ENCODE measurements around the gene PALD1.

Gene PALD1

GRCh38 chr10:70588859-70589570, 110.4 kb downstream of the PALD1 start:
- no peak for TF ChIP-seq CTCF (IDR thresholded peaks at IDR 0.05; ENCODE audit: low read depth, low read length)
- DNase-seq (ENCODE audit: low read depth, low spot score): no peak
- no peak overlapping the region for H3K4me3 ChIP-seq (ENCODE audit: low read depth, low read length)
- in situ Hi-C loops (cut with HindIII; ENCODE audit: low sequenced_read_pairs): no loop called here

GRCh38 chr10:70589762-70590654, 111.4 kb downstream of the PALD1 start:
- peak; percentile 56 for DNase-seq (ENCODE audit: low read depth, low spot score)
- H3K4me3 ChIP-seq (ENCODE audit: low read depth, low read length): no peak overlapping the region
- in situ Hi-C loops (cut with HindIII; ENCODE audit: low sequenced_read_pairs): no loop called here
- TF ChIP-seq CTCF (IDR thresholded peaks at IDR 0.05; ENCODE audit: low read depth, low read length): no peak

- TF ChIP-seq CTCF (IDR thresholded peaks at IDR 0.05; ENCODE audit: low read depth, low read length): no peak
- in situ Hi-C loops (cut with HindIII; ENCODE audit: low sequenced_read_pairs): no loop called here
- no peak for DNase-seq (ENCODE audit: low read depth, low spot score)
Measured at GRCh38 chr10:70590655-70591416, 112.3 kb downstream of the PALD1 start.

GRCh38 chr10:70592186-70592735, 113.7 kb downstream of the PALD1 start:
- in situ Hi-C loops (cut with HindIII; ENCODE audit: low sequenced_read_pairs): no loop called here
- no peak for DNase-seq (ENCODE audit: low read depth, low spot score)
- no peak for TF ChIP-seq CTCF (IDR thresholded peaks at IDR 0.05; ENCODE audit: low read depth, low read length)
- no peak overlapping the region for H3K4me3 ChIP-seq (ENCODE audit: low read depth, low read length)

More at GRCh38 chr10:70590655-70591416, 112.3 kb downstream of the PALD1 start:
- H3K4me3 ChIP-seq (ENCODE audit: low read depth, low read length): no peak overlapping the region

- no peak for DNase-seq (ENCODE audit: low read depth, low spot score)
- no peak overlapping the region for H3K4me3 ChIP-seq (ENCODE audit: low read depth, low read length)
- in situ Hi-C loops (cut with HindIII; ENCODE audit: low sequenced_read_pairs): no loop called here
- no peak for TF ChIP-seq CTCF (IDR thresholded peaks at IDR 0.05; ENCODE audit: low read depth, low read length)
Measured at GRCh38 chr10:70592746-70593512, 114.4 kb downstream of the PALD1 start.
